Measurements from ENCODE around the gene GJB1.

DNA sequence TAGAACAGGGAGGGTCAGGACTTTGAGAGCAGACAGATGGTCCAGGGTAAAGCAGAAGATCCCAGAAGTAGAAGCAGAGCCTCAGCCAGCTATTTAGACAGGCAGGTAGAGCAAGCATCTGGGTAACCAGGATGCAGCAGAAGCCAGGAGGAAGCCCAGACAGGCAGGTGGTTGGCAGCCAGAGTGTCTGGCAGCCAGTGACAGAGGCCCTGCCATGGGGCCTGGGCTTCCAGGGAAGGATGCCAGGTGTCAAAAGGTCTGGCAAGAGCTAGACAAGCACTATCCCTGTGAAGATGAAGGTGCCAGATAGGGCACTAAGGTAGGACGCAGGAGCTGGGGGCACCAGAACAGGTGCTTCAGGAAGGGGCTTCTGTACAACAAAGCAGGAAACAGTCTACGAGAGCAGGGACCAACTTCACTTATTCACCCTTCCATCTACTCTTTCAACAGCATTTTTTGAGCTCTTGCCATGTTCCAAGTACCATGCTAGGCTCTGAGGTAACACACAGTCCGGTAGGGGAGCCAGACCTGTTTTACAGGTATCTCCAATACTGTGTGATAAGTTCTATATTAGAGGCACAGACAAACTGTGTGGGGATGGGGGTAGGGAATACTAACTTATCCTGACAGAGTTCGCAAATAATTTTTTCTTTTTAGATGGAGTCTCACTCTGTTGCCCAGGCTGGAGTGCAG lies 38.1 kb upstream of the GJB1 start:
- TF ChIP-seq, protein P1, sequence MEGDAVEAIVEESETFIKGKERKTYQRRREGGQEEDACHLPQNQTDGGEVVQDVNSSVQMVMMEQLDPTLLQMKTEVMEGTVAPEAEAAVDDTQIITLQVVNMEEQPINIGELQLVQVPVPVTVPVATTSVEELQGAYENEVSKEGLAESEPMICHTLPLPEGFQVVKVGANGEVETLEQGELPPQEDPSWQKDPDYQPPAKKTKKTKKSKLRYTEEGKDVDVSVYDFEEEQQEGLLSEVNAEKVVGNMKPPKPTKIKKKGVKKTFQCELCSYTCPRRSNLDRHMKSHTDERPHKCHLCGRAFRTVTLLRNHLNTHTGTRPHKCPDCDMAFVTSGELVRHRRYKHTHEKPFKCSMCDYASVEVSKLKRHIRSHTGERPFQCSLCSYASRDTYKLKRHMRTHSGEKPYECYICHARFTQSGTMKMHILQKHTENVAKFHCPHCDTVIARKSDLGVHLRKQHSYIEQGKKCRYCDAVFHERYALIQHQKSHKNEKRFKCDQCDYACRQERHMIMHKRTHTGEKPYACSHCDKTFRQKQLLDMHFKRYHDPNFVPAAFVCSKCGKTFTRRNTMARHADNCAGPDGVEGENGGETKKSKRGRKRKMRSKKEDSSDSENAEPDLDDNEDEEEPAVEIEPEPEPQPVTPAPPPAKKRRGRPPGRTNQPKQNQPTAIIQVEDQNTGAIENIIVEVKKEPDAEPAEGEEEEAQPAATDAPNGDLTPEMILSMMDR (IDR thresholded peaks at IDR 0.05): no peak
- TF ChIP-seq POLR2A (IDR thresholded peaks at IDR 0.05): no peak
